K562 (cell line): ENCODE measurements around the gene MPND. TPM values are rescaled to one million over a fixed set of nuclear protein-coding genes. Genes with fewer than 3 reads are reported as not detected.
A peak's percentile ranks its signal among the peaks of the same experiment; 100 is the strongest.

Source experiments
- ASH1L ChIP-seq: fragments of 450-650 bp; IDR thresholded peaks from 2 replicates; pipeline ENCODE4 v1.6.1; 2018; ENCODE audit warnings: borderline replicate concordance, mild to moderate bottlenecking, low read depth; ENCODE audit not compliant: partially characterized antibody
- ATF7 ChIP-seq: fragments of 450-650 bp; IDR thresholded peaks from 2 replicates; pipeline ENCODE4 v1.7.1; 2014; ENCODE audit warnings: mild to moderate bottlenecking, moderate library complexity
- GATAD2B ChIP-seq: fragments of 450-650 bp; IDR thresholded peaks from 2 replicates; pipeline ENCODE4 v1.6.1; 2017; ENCODE audit warnings: mild to moderate bottlenecking, borderline replicate concordance
- HDAC8 ChIP-seq: fragments of 450-650 bp; IDR thresholded peaks from 2 replicates; pipeline ENCODE4 v1.6.1; 2016; ENCODE audit warnings: mild to moderate bottlenecking, missing genetic modification characterization, moderate library complexity, missing compliant biosample characterization
- IFI16 ChIP-seq: fragments of 250-450 bp; sonication (Bioruptor Pico); IDR thresholded peaks from 2 replicates; pipeline ENCODE4 v2.1.2; 2022; ENCODE audit warnings: mild to moderate bottlenecking, inconsistent platforms
- MTA2 ChIP-seq: fragments of 450-650 bp; IDR thresholded peaks from 2 replicates; pipeline ENCODE4 v1.6.1; 2016; ENCODE audit warnings: low read depth
- MXD1 ChIP-seq: fragments of 250-450 bp; sonication (Bioruptor Pico); IDR thresholded peaks from 2 replicates; pipeline ENCODE4 v1.8.0; 2021; ENCODE audit warnings: borderline replicate concordance, mild to moderate bottlenecking, moderate library complexity; ENCODE audit not compliant: poor library complexity, severe bottlenecking
- MYC ChIP-seq, 2 experiments: fragments of 250-450 bp in 1 of 2; sonication (Bioruptor Pico) in 1 of 2; IDR thresholded peaks; 2 replicates each; pipeline versions ENCODE4 v1.5.1 to v1.6.1; 2012 to 2021; ENCODE audit warnings: low read depth in 2 of 2, borderline replicate concordance in 1 of 2, improper control_type of control experiment in 1 of 2, low read length in 1 of 2, mild to moderate bottlenecking in 1 of 2, moderate library complexity in 1 of 2
- RBM22 ChIP-seq: fragments of 200-400 bp; formaldehyde crosslinking; IDR thresholded peaks from 2 replicates; pipeline ENCODE4 v1.6.1; 2018; ENCODE audit warnings: low read length, low read depth; ENCODE audit not compliant: poor library complexity, severe bottlenecking
- SMAD1 ChIP-seq: fragments of 150-350 bp; IDR thresholded peaks from 2 replicates; pipeline ENCODE4 v1.6.1; 2014; ENCODE audit warnings: low read length, low read depth; ENCODE audit not compliant: partially characterized antibody
- ZKSCAN8 ChIP-seq: fragments of 200-800 bp; sonication (Bioruptor generic); IDR thresholded peaks from 2 replicates; pipeline ENCODE4 v1.6.1; 2016; ENCODE audit warnings: missing genetic modification characterization, missing compliant biosample characterization
- polyA plus RNA-seq, 8 experiments: library from polyadenylated mRNA; depleted of rRNA in 4 of 8; stranded (reverse) in 5 of 8; unstranded in 3 of 8; fragments of >200 nt; fragmentation: Nextera tagmentation in 2 of 8; fragmentation: Illumina TruSeq in 1 of 8; extraction: Ambion mirVana in 2 of 8; extraction: Trizol in 1 of 8; gene quantifications; 2 replicates each; pipeline versions ENCODE4 v1.2.1 to v1.2.3, GENCODE V29; 2011 to 2014; ENCODE audit warnings: inconsistent platforms in 1 of 8, missing spikeins in 1 of 8
- total RNA-seq, 7 experiments: library from RNA; depleted of rRNA in 6 of 7; stranded (reverse); fragments of >200 nt in 6 of 7; fragmentation: Illumina TruSeq in 2 of 7; extraction: Trizol in 2 of 7; gene quantifications; 2 replicates each; pipeline versions ENCODE4 v1.2.1 to v1.2.3, GENCODE V29; 2011 to 2021; ENCODE audit warnings: low replicate concordance in 1 of 7
- TF ChIP-seq, protein P1 (sequence below): fragments of 450-650 bp; formaldehyde crosslinking; IDR thresholded peaks from 2 replicates; pipeline ENCODE4 v1.4.0; 2020; ENCODE audit warnings: mild to moderate bottlenecking, moderate library complexity
- TF ChIP-seq, protein P2 (sequence below): fragments of 450-650 bp; IDR thresholded peaks from 2 replicates; pipeline ENCODE4 v1.6.1; 2016
- TF ChIP-seq, protein P3 (sequence below): fragments of 200-800 bp; sonication (Bioruptor generic); IDR thresholded peaks from 2 replicates; pipeline ENCODE4 v1.6.1; 2017; ENCODE audit warnings: missing genetic modification characterization, missing compliant biosample characterization
- TF ChIP-seq, protein P4 (sequence below): fragments of 450-650 bp; formaldehyde crosslinking; conservative IDR thresholded peaks from 2 replicates; pipeline ENCODE4 v1.4.0; 2022; ENCODE audit warnings: mild to moderate bottlenecking, missing genetic modification characterization
- TF ChIP-seq, protein P5 (sequence below): IDR thresholded peaks from 2 replicates; pipeline ENCODE4 v1.6.1; 2012; ENCODE audit warnings: low read depth, low read length, improper control_type of control experiment, borderline replicate concordance

The MPND gene
- total and polyA plus RNA-seq, 9 of the 15 experiments (the other 6 are each of a cell fraction or from before 2014, with no cell fraction given), result 0.25 to 14.0 (median 3.9) TPM

DNA sequence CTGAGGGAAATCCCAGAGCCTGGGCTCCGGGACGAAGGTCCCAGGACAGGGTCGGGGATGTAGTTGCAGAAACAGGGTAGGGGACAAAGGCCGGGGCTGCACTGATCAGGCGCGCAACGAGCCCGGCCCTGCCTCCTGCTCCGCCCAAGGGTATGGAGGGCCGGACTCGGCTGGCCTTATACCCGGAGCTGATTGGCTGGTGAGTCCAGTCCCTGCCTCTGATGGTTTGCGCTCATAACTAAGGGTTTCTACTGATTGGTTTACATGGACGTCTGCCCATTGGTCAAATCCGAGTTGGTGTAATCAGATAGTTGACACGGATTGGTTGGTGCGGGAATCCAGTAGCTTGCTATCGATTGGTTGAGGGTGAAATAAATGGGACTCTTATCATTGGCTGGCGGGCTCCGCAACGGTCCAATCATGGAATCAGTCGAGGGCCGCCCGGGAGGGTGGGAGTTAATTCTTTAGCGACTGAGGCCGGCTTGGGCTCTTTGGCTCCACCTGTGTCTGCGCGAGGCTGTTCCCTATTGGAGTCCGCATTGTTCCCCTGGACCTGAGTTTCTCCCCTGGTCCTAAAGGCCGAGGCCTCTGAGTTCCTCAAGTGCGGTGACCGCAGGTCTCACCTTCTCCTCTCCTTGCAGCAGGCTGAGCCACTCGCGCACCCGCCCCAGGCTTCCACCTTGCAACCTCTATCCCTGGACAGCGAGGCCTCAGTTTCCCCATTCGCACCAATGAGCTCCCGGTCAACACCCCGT is 570 bp upstream of the MPND start (continued):
- TF ChIP-seq, protein P1, sequence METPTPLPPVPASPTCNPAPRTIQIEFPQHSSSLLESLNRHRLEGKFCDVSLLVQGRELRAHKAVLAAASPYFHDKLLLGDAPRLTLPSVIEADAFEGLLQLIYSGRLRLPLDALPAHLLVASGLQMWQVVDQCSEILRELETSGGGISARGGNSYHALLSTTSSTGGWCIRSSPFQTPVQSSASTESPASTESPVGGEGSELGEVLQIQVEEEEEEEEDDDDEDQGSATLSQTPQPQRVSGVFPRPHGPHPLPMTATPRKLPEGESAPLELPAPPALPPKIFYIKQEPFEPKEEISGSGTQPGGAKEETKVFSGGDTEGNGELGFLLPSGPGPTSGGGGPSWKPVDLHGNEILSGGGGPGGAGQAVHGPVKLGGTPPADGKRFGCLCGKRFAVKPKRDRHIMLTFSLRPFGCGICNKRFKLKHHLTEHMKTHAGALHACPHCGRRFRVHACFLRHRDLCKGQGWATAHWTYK (CRISPR knock-in tag), result no peak
- TF ChIP-seq, protein P2, sequence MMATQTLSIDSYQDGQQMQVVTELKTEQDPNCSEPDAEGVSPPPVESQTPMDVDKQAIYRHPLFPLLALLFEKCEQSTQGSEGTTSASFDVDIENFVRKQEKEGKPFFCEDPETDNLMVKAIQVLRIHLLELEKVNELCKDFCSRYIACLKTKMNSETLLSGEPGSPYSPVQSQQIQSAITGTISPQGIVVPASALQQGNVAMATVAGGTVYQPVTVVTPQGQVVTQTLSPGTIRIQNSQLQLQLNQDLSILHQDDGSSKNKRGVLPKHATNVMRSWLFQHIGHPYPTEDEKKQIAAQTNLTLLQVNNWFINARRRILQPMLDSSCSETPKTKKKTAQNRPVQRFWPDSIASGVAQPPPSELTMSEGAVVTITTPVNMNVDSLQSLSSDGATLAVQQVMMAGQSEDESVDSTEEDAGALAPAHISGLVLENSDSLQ, result peak; percentile 80
- TF ChIP-seq RBM22, result no peak
- TF ChIP-seq GATAD2B, result no peak
- TF ChIP-seq IFI16 (CRISPR knock-in tag), result peak; percentile 78; the same call in 1 of the 2 replicates
- TF ChIP-seq MXD1 (CRISPR knock-in tag), result no peak
- TF ChIP-seq SMAD1, result no peak
- TF ChIP-seq ASH1L, result peak; percentile 100
- peak; percentile 74; the same call in 1 of the 2 replicates for TF ChIP-seq HDAC8 (tag)
- TF ChIP-seq, protein P3, sequence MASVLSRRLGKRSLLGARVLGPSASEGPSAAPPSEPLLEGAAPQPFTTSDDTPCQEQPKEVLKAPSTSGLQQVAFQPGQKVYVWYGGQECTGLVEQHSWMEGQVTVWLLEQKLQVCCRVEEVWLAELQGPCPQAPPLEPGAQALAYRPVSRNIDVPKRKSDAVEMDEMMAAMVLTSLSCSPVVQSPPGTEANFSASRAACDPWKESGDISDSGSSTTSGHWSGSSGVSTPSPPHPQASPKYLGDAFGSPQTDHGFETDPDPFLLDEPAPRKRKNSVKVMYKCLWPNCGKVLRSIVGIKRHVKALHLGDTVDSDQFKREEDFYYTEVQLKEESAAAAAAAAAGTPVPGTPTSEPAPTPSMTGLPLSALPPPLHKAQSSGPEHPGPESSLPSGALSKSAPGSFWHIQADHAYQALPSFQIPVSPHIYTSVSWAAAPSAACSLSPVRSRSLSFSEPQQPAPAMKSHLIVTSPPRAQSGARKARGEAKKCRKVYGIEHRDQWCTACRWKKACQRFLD (CRISPR knock-in tag), result peak; percentile 100
- TF ChIP-seq ATF7, result peak; percentile 67; the same call in 1 of the 2 replicates
- TF ChIP-seq ZKSCAN8, result peak; percentile 99
- TF ChIP-seq MYC (IDR thresholded peaks at IDR 0.05; ENCODE audit: low read depth, low read length), result no peak; the same call in none of the 2 replicates
- peak; percentile 44; the same call in 1 of the 2 replicates for TF ChIP-seq MYC (CRISPR knock-in tag; IDR thresholded peaks at IDR 0.05; ENCODE audit: borderline replicate concordance, low read depth)
- 0 out of 2 replicates have a peak, but pooled peaks have one; percentile 20 for TF ChIP-seq MTA2
- TF ChIP-seq, protein P4, sequence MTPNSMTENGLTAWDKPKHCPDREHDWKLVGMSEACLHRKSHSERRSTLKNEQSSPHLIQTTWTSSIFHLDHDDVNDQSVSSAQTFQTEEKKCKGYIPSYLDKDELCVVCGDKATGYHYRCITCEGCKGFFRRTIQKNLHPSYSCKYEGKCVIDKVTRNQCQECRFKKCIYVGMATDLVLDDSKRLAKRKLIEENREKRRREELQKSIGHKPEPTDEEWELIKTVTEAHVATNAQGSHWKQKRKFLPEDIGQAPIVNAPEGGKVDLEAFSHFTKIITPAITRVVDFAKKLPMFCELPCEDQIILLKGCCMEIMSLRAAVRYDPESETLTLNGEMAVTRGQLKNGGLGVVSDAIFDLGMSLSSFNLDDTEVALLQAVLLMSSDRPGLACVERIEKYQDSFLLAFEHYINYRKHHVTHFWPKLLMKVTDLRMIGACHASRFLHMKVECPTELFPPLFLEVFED (CRISPR knock-in tag), result peak; percentile 86
- TF ChIP-seq, protein P5, sequence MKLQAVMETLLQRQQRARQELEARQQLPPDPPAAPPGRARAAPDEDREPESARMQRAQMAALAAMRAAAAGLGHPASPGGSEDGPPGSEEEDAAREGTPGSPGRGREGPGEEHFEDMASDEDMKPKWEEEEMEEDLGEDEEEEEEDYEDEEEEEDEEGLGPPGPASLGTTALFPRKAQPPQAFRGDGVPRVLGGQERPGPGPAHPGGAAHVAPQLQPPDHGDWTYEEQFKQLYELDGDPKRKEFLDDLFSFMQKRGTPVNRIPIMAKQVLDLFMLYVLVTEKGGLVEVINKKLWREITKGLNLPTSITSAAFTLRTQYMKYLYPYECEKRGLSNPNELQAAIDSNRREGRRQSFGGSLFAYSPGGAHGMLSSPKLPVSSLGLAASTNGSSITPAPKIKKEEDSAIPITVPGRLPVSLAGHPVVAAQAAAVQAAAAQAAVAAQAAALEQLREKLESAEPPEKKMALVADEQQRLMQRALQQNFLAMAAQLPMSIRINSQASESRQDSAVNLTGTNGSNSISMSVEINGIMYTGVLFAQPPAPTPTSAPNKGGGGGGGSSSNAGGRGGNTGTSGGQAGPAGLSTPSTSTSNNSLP, result no peak
